K562 (cell line): ENCODE measurements around the gene DOCK4. TPM values are rescaled to one million over a fixed set of nuclear protein-coding genes. Genes with fewer than 3 reads are reported as not detected.

Experiments used
- ATAC-seq: fragments of 200-7000 bp; cut with Tn5 transposase; 3 replicates; pipeline ENCODE4 v1.9.1; 2020; ENCODE audit warnings: moderate library complexity
- BruUV-seq: library from RNA; stranded (reverse); fragments of 400-500 nt; replicated peaks from 2 replicates; lab custom pipeline; 2021; lab: Mats Ljungman, UMichigan
- CTCF ChIA-PET: fragments of 300-600 bp; formaldehyde crosslinking; extraction: SDS; loops from one replicate; lab custom pipeline; 2021; ENCODE audit warnings: low intra/inter-chr PET ratio; lab: Yijun Ruan, JAX
- POLR2A ChIA-PET: fragments of 300-600, 350-650 bp; sonication (Branson Sonifier 250); formaldehyde crosslinking; extraction: SDS; loops from one replicate; lab custom pipeline; 2021; ENCODE audit warnings: antibody characterized with exemption, inconsistent platforms; lab: Yijun Ruan, JAX
- DNase-seq, 4 experiments: peaks; one replicate each; pipeline versions ENCODE4 v3.0.0 to v3.0.0-alpha.2; 2011 to 2018; ENCODE audit warnings: low spot score in 3 of 4, mixed read lengths in 3 of 4; ENCODE audit errors: extremely low read depth in 1 of 4
- FAIRE-seq: peaks from 2 replicates; lab custom pipeline; 2011; peaks lifted over from hg19 to GRCh38; lab: Jason Lieb, UNC
- H2AFZ ChIP-seq: 2 replicates; pipeline ENCODE4 v1.6.0; 2011; ENCODE audit warnings: low read depth, low read length, control low read depth, inconsistent platforms
- H3K27ac ChIP-seq: fragments of 200-600 bp; 3 replicates; pipeline ENCODE4 v1.8.0; 2011; ENCODE audit warnings: low read depth, mild to moderate bottlenecking, control low read depth, inconsistent platforms, low read length, moderate library complexity, mixed read lengths; ENCODE audit errors: extremely low read depth
- H3K27me3 ChIP-seq, 2 experiments: fragments of 300-600 bp in 1 of 2; 2 replicates in 1 of 2; 3 replicates in 1 of 2; pipeline versions ENCODE4 v1.6.0 to v1.8.0; 2011; ENCODE audit warnings: inconsistent platforms in 2 of 2, low read length in 2 of 2, mild to moderate bottlenecking in 1 of 2, mixed read lengths in 1 of 2, moderate library complexity in 1 of 2; ENCODE audit not compliant: control insufficient read depth in 2 of 2, insufficient read depth in 2 of 2
- H3K36me3 ChIP-seq: fragments of 300-600 bp; 3 replicates; pipeline ENCODE4 v1.8.0; 2011; ENCODE audit warnings: mild to moderate bottlenecking, low read length, inconsistent platforms; ENCODE audit not compliant: control insufficient read depth, insufficient read depth
- H3K4me1 ChIP-seq, 2 experiments: fragments of 200-600 bp in 1 of 2; replicated peaks in 1 of 2; 2 replicates in 1 of 2; 3 replicates in 1 of 2; pipeline versions ENCODE4 v1.5.1 to v1.8.0; 2011; ENCODE audit warnings: inconsistent platforms in 2 of 2, low read length in 2 of 2, mild to moderate bottlenecking in 1 of 2, mixed read lengths in 1 of 2, moderate library complexity in 1 of 2; ENCODE audit not compliant: control insufficient read depth in 2 of 2, insufficient read depth in 2 of 2
- H3K4me2 ChIP-seq: 2 replicates; pipeline ENCODE4 v1.6.1; 2011; ENCODE audit warnings: low read length, control low read depth, inconsistent platforms, mixed read lengths; ENCODE audit not compliant: insufficient read depth
- H3K4me3 ChIP-seq: fragments of 200-600 bp; sonication (generic), shearing (Covaris generic); 2 replicates; pipeline ENCODE4 v1.5.1; 2016; ENCODE audit warnings: control low read depth, inconsistent platforms
- H3K79me2 ChIP-seq: fragments of 200-600 bp; 3 replicates; pipeline ENCODE4 v1.8.0; 2011; ENCODE audit warnings: low read length, inconsistent platforms; ENCODE audit not compliant: control insufficient read depth, insufficient read depth
- H3K9ac ChIP-seq, 2 experiments: 2 replicates each; pipeline versions ENCODE4 v1.6.0 to v1.6.1; 2011; ENCODE audit warnings: low read depth in 2 of 2, low read length in 2 of 2, control low read depth in 1 of 2, inconsistent platforms in 1 of 2, mild to moderate bottlenecking in 1 of 2, mixed read lengths in 1 of 2; ENCODE audit not compliant: insufficient read depth in 1 of 2
- H3K9me1 ChIP-seq: one replicate; pipeline ENCODE4 v1.6.0; 2011; ENCODE audit warnings: inconsistent platforms, mild to moderate bottlenecking, low read length, moderate library complexity; ENCODE audit not compliant: control insufficient read depth, insufficient read depth
- H3K9me3 ChIP-seq: replicated peaks from 2 replicates; pipeline ENCODE4 v1.5.1; 2011; ENCODE audit warnings: low read depth, low read length, inconsistent platforms; ENCODE audit not compliant: control insufficient read depth, insufficient read depth
- H4K20me1 ChIP-seq: replicated peaks from 2 replicates; pipeline ENCODE4 v1.6.1; 2011; ENCODE audit warnings: low read length, inconsistent platforms, mixed read lengths; ENCODE audit not compliant: control insufficient read depth, insufficient read depth
- BRD9 ChIP-seq: fragments of 450-650 bp; IDR thresholded peaks from 2 replicates; pipeline ENCODE4 v1.6.1; 2018; ENCODE audit warnings: low read depth; ENCODE audit not compliant: partially characterized antibody
- CHD4 ChIP-seq: fragments of 200-600 bp; sonication (generic); IDR thresholded peaks from 3 replicates; pipeline ENCODE4 v1.6.1; 2012; ENCODE audit warnings: low read depth, mild to moderate bottlenecking, mixed read lengths, low read length, inconsistent platforms; ENCODE audit not compliant: insufficient read depth, insufficient replicate concordance, poor library complexity, severe bottlenecking
- ZNF277 ChIP-seq: fragments of 250-450 bp; sonication (Bioruptor Pico); IDR thresholded peaks from 2 replicates; pipeline ENCODE4 v1.8.0; 2022; ENCODE audit warnings: inconsistent platforms, mild to moderate bottlenecking, moderate library complexity, borderline replicate concordance
- in situ Hi-C: fragments of 300-500 bp; cut with MboI; formaldehyde crosslinking; loops from 4 replicates; pipeline ENCODE4 v1.15.0; 2018; ENCODE audit warnings: inconsistent platforms, mixed read lengths
- intact Hi-C: fragments of 100-400 bp; cut with micrococcal nuclease; formaldehyde crosslinking; loops from 2 replicates; pipeline ENCODE4 v1.14.2; 2022
- polyA plus RNA-seq, 8 experiments: library from polyadenylated mRNA; depleted of rRNA in 4 of 8; stranded (reverse) in 5 of 8; unstranded in 3 of 8; fragments of >200 nt; fragmentation: Nextera tagmentation in 2 of 8; fragmentation: Illumina TruSeq in 1 of 8; extraction: Ambion mirVana in 2 of 8; extraction: Trizol in 1 of 8; gene quantifications; 2 replicates each; pipeline versions ENCODE4 v1.2.1 to v1.2.3, GENCODE V29; 2011 to 2014; ENCODE audit warnings: inconsistent platforms in 1 of 8, missing spikeins in 1 of 8
- total RNA-seq, 7 experiments: library from RNA; depleted of rRNA in 6 of 7; stranded (reverse); fragments of >200 nt in 6 of 7; fragmentation: Illumina TruSeq in 2 of 7; extraction: Trizol in 2 of 7; gene quantifications; 2 replicates each; pipeline versions ENCODE4 v1.2.1 to v1.2.3, GENCODE V29; 2011 to 2021; ENCODE audit warnings: low replicate concordance in 1 of 7

DOCK4 gene
- total and polyA plus RNA-seq, 9 of the 15 experiments (the other 6 are each of a cell fraction or from before 2014, with no cell fraction given) = 0.42 to 5.7 (median 2.3) TPM

- BruUV-seq = no TSS peak
- H3K79me2 ChIP-seq = no peaks in the 10 kb centered on the region
- POLR2A ChIA-PET = no interaction called here
Observed at GRCh38 chr7:112193915-112194502, 12.2 kb downstream of the DOCK4 start.

More at GRCh38 chr7:112193915-112194502, 12.2 kb downstream of the DOCK4 start:
- H3K27me3 ChIP-seq = peaks cover 14 to 19% of the 10 kb centered on the region in 2 experiments; a peak in 4 of 5 replicates
- peak; percentile 35 for FAIRE-seq
- H3K9me1 ChIP-seq = no peaks in the 10 kb centered on the region
- no peak overlapping the region for H3K4me3 ChIP-seq
- DNase-seq = no peak
- no peak for ATAC-seq
- no peaks in the 10 kb centered on the region for H3K9me3 ChIP-seq
- H2AFZ ChIP-seq = no peak overlapping the region
- H3K4me2 ChIP-seq = no peak overlapping the region
- H3K9ac ChIP-seq = no peak overlapping the region
- in situ Hi-C loops = no loop called here
- CTCF ChIA-PET = no interaction called here
- H3K27ac ChIP-seq = no peak overlapping the region
- intact Hi-C loops = no loop called here
- H3K4me1 ChIP-seq = no peaks in the 10 kb centered on the region
- TF ChIP-seq ZNF277 (CRISPR knock-in tag) = peak; percentile 6; the same call in 1 of the 2 replicates
- TF ChIP-seq CHD4 = no peak
- no peak for TF ChIP-seq BRD9
- H3K36me3 ChIP-seq = no peaks in the 10 kb centered on the region
- no peaks in the 10 kb centered on the region for H4K20me1 ChIP-seq
